ENCODE results near the gene DIO2. TPM values are rescaled to one million over a fixed set of nuclear protein-coding genes. Genes with fewer than 3 reads are reported as not detected.

Gene DIO2
- total RNA-seq, 3 donors from 2014 or later: 0.41 to 1.3 (median 1.1) TPM

DNA sequence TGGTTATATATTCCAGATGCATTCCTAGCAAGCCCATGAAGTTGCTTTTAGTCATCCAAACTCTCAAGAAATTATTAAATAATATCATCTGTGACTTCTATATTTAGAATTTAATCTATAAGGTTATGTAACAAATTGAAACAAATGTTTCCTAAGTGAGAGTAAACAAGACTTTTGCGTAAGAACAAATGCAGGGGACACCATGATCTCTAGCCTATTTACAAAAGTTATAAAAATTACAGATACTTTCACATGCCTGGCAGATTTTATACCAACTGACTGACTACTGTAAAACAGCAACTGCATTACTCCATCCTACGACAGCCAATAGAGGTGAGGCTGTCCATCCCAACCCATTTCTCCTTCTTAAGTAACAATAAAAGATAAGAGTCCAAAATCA is 20.4 kb upstream of the DIO2 start:
- intact Hi-C loops (cut with DNase I, micrococcal nuclease): no loop called here
- ATAC-seq (no peak), DNase-seq (no peak)
- Histone ChIP-seq H3K9me3 (peaks cover 4% of the 10 kb centered on the region), H3K4me3 (no peak overlapping the region), H3K4me1 (ENCODE audit: low read depth) (no peaks in the 10 kb centered on the region), H3K36me3 (ENCODE audit: low read depth) (no peaks in the 10 kb centered on the region)
- TF ChIP-seq, protein P1, sequence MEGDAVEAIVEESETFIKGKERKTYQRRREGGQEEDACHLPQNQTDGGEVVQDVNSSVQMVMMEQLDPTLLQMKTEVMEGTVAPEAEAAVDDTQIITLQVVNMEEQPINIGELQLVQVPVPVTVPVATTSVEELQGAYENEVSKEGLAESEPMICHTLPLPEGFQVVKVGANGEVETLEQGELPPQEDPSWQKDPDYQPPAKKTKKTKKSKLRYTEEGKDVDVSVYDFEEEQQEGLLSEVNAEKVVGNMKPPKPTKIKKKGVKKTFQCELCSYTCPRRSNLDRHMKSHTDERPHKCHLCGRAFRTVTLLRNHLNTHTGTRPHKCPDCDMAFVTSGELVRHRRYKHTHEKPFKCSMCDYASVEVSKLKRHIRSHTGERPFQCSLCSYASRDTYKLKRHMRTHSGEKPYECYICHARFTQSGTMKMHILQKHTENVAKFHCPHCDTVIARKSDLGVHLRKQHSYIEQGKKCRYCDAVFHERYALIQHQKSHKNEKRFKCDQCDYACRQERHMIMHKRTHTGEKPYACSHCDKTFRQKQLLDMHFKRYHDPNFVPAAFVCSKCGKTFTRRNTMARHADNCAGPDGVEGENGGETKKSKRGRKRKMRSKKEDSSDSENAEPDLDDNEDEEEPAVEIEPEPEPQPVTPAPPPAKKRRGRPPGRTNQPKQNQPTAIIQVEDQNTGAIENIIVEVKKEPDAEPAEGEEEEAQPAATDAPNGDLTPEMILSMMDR (IDR thresholded peaks at IDR 0.05): no peak

DNA sequence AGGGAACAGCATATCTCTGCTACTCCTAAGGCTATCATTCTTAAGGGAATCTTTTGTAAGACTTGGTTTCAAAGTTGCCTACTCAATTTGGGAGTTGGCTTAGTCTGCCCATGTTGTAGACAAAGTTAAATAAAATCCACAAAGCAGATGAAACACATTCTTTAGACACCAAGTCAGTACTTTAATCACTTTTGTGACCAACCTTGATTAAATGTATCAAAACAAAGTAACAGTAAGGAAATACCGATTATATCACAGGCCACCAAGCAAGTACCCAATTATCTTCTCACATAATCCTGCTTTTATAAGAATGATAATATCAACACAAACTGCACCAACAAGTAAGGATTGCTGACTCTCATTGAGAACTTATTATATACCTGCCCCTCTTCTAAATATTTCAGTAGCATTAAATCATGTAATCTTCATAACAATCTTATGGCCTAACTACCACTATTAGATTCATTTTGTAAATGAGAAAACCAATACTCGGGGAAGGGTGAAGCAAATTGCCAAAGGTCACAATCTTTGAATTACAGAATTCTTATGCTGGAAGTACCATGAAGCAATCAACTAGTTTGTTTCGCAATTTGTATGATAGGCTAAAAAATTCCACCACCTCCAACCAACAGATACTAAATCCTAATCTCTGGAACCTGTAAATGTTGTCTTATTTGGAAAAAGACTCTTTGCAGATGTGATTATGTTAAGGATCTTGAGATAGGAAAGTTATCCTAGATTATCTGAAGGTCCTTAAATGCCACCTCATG is 12.6 kb upstream of the DIO2 start:
- intact Hi-C loops (cut with DNase I, micrococcal nuclease): no loop called here
- Histone ChIP-seq H3K9me3 (no peaks in the 10 kb centered on the region), H3K4me3 (no peak overlapping the region), H3K36me3 (ENCODE audit: low read depth) (no peaks in the 10 kb centered on the region), H3K4me1 (ENCODE audit: low read depth) (no peaks in the 10 kb centered on the region)
- no peak for DNase-seq
- ATAC-seq: no peak
- TF ChIP-seq, protein P1 (IDR thresholded peaks at IDR 0.05): no peak

DNA sequence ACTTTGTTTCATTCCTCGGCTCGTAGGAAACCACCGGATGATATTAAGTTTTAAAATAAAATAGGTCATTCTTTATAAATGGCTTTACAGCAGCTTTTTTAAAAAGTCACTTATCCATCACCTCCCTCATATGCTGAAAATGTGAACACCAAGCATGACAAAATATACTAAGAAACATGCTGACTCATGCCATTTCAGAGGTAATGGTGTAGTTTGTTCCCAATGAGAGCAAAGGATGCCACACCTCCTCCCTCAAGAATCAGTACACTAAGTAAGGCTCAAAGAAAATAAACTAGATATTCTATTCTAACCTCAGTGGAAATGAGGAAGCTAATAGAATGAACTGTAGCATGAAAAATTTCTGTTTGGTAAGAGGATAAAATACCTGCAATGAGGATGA is 5.5 kb upstream of the DIO2 start:
- no peaks in the 10 kb centered on the region for H3K36me3 ChIP-seq (ENCODE audit: low read depth)
- no peak for DNase-seq
- intact Hi-C loops (cut with DNase I, micrococcal nuclease): no loop called here
- H3K4me3 ChIP-seq: no peak overlapping the region
- H3K4me1 ChIP-seq (ENCODE audit: low read depth): no peaks in the 10 kb centered on the region
- TF ChIP-seq, protein P1 (IDR thresholded peaks at IDR 0.05): no peak
- H3K9me3 ChIP-seq: no peaks in the 10 kb centered on the region
- ATAC-seq: no peak

DNA sequence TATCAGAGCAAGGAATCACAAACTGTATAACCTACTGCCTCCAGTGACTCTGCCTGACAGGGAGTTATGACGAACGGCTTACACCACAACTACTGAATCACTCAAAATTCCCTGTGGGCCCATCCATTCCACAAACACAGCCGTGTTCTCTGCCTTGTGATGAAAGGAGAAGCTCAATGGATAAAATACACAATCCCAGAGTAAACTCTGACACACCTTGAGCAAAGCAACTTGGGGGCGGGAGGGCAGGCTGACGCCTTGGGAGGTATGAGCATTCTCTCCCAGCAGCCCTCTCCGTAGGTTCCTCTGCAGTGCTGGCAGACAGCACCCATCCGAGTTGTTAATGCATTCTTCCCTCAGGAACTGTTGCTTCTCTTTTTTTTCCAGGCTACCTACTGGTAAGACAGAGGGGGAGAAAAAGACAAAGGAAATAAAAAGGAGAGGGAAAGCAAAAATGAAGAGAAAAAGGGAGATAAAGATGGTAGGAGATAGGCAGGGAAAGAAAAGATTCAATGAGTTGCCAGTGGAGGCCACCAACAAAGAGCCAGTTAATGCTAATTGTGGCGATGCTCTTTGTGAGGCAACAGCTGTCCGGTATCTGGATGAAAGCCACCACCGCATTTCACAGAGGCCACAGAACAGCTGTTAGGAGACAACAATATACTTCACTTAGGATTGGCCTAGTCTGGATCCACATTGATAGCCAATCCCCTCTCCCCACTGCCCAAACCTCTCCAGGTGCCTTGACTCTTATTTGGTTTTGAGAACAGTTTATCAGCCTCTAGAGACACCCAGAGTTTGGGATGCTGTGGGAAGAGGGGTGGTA is 4.7 kb upstream of the DIO2 start:
- Histone ChIP-seq H3K4me1 (ENCODE audit: low read depth) (no peaks in the 10 kb centered on the region), H3K36me3 (ENCODE audit: low read depth) (no peaks in the 10 kb centered on the region), H3K9me3 (no peaks in the 10 kb centered on the region), H3K4me3 (no peak overlapping the region)
- TF ChIP-seq, protein P1 (IDR thresholded peaks at IDR 0.05): no peak
- intact Hi-C loops (cut with DNase I, micrococcal nuclease): no loop called here
- DNase-seq: peak in 2 of 3 donors; percentile 29 to 39
- peak; percentile 74 for ATAC-seq

DNA sequence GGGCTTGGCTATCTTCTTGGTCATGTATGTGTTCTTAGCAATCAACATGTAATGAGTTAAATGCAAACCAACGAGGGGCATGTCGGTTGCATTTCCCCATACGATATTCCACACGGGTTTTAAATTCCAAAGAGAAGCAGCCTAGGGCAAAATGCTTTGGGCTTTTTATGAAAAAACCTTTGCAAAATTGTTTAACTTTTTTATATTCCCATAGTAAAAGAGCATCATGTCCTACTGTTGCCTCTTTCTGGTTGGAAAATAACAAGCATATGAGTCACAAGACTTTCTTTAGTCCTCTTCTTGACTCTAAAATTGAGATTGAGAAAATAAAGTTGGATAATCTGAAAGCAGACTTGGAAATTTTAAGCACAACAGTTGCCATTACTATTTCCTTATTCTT is 3.8 kb upstream of the DIO2 start:
- Histone ChIP-seq H3K36me3 (ENCODE audit: low read depth) (no peaks in the 10 kb centered on the region), H3K9me3 (no peaks in the 10 kb centered on the region), H3K4me3 (no peak overlapping the region), H3K4me1 (ENCODE audit: low read depth) (no peaks in the 10 kb centered on the region)
- no peak for ATAC-seq
- TF ChIP-seq, protein P1 (IDR thresholded peaks at IDR 0.05): no peak
- intact Hi-C loops (cut with DNase I, micrococcal nuclease): no loop called here
- DNase-seq: no peak

All from mucosa of descending colon (tissue), 3 donors.